Tibial nerve (tissue), 4 donors: ENCODE measurements around the gene SRGAP2C.
"Not testable (repeated sequence)": the region's sequence is repeated elsewhere in the genome, so short reads cannot be mapped to it uniquely, and the experiment has no call there.

Experiments
- EP300 ChIP-seq, 2 donors: sonication (generic); formaldehyde crosslinking; IDR thresholded peaks; one replicate each; pipeline ENCODE4 v1.6.1; 2017; ENCODE audit warnings: antibody characterized with exemption in 2 of 2, mild to moderate bottlenecking in 1 of 2
- TF ChIP-seq, protein P1 (sequence below), 5 experiments: fragments of 200-600 bp in 3 of 5; fragments of 450-650 bp in 2 of 5; sonication (generic) in 3 of 5; IDR thresholded peaks; one replicate each; pipeline ENCODE4 v1.5.1; 2016 to 2019; ENCODE audit warnings: antibody characterized with exemption in 5 of 5, mild to moderate bottlenecking in 3 of 5, moderate library complexity in 2 of 5

DNA sequence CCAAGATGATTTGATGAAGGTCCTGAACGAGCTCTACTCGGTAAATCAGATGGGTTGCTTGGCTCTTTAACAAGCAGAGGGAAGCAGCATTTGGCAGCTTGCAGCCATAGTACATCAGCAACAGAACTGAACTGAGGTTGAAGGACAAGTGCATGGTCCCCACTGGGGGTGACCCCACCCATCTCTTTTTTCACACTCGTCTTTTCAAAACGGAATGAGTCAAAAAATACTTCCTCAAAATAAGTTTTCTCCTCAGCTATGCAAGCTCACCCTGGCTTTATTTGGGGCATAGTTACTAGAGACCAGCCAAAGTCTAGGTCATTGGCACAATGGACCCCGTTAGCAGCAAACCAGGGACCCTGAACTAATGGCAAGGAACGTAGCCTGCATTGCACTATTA is 180.5 kb downstream of the SRGAP2C start:
- TF ChIP-seq, protein P1, sequence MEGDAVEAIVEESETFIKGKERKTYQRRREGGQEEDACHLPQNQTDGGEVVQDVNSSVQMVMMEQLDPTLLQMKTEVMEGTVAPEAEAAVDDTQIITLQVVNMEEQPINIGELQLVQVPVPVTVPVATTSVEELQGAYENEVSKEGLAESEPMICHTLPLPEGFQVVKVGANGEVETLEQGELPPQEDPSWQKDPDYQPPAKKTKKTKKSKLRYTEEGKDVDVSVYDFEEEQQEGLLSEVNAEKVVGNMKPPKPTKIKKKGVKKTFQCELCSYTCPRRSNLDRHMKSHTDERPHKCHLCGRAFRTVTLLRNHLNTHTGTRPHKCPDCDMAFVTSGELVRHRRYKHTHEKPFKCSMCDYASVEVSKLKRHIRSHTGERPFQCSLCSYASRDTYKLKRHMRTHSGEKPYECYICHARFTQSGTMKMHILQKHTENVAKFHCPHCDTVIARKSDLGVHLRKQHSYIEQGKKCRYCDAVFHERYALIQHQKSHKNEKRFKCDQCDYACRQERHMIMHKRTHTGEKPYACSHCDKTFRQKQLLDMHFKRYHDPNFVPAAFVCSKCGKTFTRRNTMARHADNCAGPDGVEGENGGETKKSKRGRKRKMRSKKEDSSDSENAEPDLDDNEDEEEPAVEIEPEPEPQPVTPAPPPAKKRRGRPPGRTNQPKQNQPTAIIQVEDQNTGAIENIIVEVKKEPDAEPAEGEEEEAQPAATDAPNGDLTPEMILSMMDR (IDR thresholded peaks at IDR 0.05): not testable (repeated sequence)
- not testable (repeated sequence) for TF ChIP-seq EP300 (IDR thresholded peaks at IDR 0.05)
